Caki2 (cell line): Measurements from ENCODE around the gene MTMR3. TPM values are rescaled to one million over a fixed set of nuclear protein-coding genes. Genes with fewer than 3 reads are reported as not detected.
"Not testable (repeated sequence)": the region's sequence is repeated elsewhere in the genome, so short reads cannot be mapped to it uniquely, and the experiment has no call there.

Experiments
- DNase-seq: peaks from one replicate; pipeline ENCODE4 v3.0.0-alpha.2; 2015; ENCODE audit warnings: low read depth
- in situ Hi-C: cut with HindIII; loops from 2 replicates; pipeline ENCODE4 v1.10.0; 2016; ENCODE audit warnings: low sequenced_read_pairs, low pct_unique_long_range_greater_than_20kb, mixed read lengths
- total RNA-seq: library from RNA; depleted of rRNA; stranded (reverse); fragments of >200 nt; shearing (Covaris generic); gene quantifications from 2 replicates; pipeline ENCODE4 v1.2.3, GENCODE V29; 2014; ENCODE audit warnings: low replicate concordance

Gene MTMR3
- total RNA-seq, 1 experiment from 2014 or later: 34.4 TPM

DNA sequence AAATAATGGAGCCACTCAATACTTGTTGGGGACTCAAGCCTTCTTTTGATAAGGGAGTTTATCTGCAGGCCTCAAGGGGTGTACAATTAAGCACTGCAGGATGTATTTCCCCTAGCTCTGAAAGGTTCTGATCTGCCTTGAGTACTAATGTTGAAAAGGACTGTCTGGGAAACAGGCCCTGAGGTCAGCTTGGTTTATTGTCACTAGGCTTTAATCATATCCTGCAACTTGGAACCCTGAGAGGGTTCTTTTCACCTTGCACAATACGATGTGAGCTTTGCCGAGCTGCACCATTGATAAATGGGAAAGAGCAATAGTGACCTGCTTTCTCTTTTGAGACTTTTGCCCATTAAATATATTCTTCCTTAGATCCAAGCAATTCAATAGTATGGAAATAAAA, 165.7 kb downstream of the MTMR3 start:
- DNase-seq: no peak
- in situ Hi-C loops: no loop called here

GRCh38 chr22:30054067-30054763, 171.2 kb downstream of the MTMR3 start:
- in situ Hi-C loops: no loop called here
- DNase-seq: no peak

DNA sequence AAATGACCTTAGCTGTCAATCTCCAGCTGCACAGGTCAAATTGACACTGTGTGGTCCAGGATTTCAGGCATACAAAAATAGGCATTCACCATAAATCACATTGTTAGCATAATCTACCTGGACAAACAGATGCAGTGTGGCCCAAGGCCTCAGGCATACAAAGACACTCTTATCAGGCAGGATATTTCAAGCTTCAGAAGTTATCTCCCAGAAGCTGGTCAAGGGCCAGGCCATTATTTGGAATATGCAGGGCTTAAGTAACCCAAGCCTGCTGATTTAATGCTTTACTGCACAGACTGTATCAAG, 171.7 kb downstream of the MTMR3 start:
- in situ Hi-C loops: no loop called here
- no peak for DNase-seq

GRCh38 chr22:30056015-30056414, 173.0 kb downstream of the MTMR3 start:
- in situ Hi-C loops: no loop called here

DNA sequence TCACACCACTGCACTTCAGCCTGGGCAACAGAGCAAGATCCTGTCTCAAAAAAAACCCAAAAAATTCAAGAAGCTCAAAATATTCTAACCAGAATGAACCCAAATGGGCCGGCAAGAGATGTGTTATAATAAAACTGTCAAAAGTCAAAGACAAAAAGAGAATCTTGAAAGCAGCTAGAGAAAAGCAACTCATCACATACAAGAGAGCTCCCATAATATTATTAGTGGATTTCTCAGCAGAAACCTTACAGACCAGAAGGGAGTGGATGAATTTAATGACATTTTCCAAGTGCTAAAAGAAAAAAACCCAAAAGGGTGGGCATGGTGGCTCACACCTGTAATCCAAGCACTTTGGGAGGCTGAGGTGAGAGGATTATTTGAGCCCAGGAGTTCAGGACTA, 174.4 kb downstream of the MTMR3 start:
- no peak for DNase-seq
- in situ Hi-C loops: no loop called here

More at GRCh38 chr22:30056015-30056414, 173.0 kb downstream of the MTMR3 start:
- DNase-seq: no peak

DNA sequence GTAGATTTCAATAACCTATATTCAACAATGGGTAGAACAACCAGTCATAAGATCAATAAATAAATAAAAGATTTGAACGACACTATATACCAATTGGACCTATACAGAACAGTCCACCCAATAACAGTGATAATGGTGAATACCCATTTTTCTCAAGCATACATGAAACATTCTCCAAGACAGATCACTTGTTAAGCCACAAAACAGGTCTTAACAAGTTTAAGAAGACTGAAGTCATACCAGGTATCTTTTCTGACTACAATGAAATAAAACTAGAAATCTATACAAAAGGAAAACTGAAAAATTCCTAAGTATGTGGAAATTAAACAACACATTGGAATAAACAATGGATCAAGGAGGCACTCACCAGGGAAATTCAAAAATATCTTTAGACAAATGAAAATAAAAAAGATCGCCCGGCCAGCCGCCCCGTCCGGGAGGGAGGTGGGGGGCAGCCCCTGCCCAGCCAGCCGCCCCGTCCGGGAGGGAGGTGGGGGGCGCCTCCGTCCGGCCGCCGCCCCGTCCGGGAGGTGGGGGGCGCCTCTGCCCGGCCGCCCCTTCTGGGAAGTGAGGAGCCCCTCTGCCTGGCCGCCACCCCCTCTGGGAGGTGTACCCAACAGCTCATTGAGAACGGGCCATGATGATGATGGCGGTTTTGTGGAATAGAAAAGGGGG, 176.5 kb downstream of the MTMR3 start:
- DNase-seq, in situ Hi-C loops: not testable (repeated sequence)

GRCh38 chr22:30061094-30061493, 178.1 kb downstream of the MTMR3 start:
- in situ Hi-C loops, DNase-seq: not testable (repeated sequence)

DNA sequence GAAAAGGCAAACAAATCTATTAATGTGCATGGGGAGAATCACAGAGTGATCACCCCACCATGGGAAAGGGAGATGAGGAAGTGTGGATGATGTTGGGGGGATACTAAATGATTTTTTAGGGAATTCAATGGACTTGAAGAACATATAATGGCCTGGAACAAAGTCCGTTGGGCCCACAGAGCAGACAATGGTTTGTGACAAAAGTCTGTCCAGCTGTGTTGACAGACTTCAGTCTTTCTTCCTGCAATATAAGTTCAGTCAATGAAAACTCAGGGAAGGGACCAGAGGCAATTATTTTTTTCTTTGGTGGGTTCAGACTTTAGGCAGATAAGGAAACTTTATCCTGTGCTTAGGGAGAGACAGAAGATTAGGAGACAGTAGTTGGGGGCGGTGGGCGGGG, 179.3 kb downstream of the MTMR3 start:
- no peak for DNase-seq
- in situ Hi-C loops: no loop called here

GRCh38 chr22:30062950-30063349, 180.0 kb downstream of the MTMR3 start:
- no peak for DNase-seq
- in situ Hi-C loops: no loop called here

DNA sequence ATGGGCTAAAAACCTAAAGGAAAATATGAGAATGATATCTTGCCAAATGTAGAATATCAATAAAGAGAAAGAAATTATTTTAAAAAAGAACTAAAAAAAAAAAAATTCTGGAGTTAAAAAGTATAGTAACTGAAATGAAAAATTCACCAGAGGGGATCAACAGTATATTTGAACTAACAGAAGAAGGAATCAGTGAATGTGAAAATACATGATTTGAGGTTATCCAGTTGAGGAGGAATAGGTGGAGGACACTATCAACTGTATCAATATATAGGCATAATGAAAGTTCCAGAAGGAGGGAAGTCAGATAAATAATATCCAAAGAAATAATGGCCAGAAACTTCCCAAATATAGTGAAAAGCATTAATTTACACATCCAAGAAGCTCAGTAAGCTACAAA, 181.2 kb downstream of the MTMR3 start:
- DNase-seq: no peak
- in situ Hi-C loops: no loop called here

DNA sequence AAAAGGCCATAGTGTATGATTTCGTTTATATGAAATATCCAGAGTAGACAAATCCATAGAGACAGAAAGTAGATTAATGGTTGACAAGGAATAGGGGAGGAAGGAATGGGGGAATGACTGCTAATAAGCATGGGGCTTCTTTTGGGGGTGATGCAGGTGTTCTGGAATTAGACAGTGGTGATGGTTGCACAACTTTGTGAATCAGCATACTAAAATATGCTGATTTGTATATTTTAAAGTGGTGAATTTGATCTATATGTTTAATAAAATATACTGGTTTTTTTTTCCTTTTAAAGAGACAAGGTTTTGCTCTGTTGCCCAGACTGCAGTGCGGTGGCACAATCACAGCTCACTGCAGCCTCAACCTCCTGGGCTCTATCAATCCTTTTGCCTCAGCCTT, 190.8 kb downstream of the MTMR3 start:
- in situ Hi-C loops: no loop called here
- DNase-seq: no peak

GRCh38 chr22:30074147-30074546, 191.2 kb downstream of the MTMR3 start:
- in situ Hi-C loops: no loop called here
- DNase-seq: no peak

- no peak for DNase-seq
- in situ Hi-C loops: no loop called here
Observed at GRCh38 chr22:30074994-30075393, 192.0 kb downstream of the MTMR3 start.

GRCh38 chr22:30077279-30077880, 194.4 kb downstream of the MTMR3 start:
- no peak for DNase-seq
- in situ Hi-C loops: no loop called here

DNA sequence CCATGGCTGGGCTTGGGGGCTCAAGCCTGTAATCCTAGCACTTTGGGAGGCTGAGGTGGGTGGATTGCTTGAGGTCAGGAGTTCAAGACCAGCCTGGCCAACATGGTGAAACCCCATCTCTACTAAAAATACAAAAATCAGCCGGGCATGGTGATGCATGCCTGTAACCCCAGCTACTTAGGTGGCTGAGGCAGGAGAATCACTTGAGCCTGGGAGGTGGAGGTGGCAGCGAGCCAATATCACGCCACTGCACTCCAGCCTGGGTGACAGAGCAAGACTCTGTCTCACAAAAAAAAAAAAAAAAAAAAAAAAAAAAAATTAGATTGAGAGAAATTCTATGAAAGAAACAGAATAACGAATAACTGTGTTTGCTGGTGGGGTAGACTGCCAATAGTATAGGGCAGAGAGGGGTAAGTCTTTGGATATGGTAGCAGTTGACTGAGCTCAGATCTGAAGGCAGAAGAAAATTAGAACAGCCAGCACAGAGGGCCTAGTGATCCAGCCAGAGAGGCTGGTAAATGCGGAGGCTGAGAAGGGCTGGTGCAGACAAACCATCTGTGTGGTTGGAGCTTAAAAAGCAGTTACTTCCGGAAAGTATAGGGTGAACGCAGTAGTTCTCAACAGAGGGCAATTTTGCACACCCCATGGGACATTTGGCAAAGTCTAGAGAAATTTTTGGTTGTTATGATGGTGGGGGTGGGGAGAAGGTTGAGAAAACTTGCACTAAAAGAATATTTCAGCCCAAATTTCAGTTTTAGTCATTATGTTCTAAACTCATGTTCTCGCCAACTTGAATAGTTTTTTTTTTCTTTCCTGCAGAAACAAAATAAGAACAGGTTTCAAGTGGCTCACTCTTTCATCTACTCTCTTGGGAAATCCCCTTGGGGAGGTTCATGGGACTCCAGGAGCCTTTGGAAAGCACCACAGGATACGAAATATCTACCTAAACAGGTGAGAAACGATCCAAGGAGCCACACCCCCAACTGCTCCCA, 195.6 kb downstream of the MTMR3 start:
- in situ Hi-C loops: no loop called here
- no peak for DNase-seq

GRCh38 chr22:30079952-30080533, 197.1 kb downstream of the MTMR3 start, which contains the start of gene HORMAD2:
Gene HORMAD2 (plus strand): TSS chr22:30080464. CDS start chr22:30093953, 13,489 bp downstream.
- peak; percentile 25 for DNase-seq
- in situ Hi-C loops: no loop called here
